GM19025 (cell line): Measurements from ENCODE around the gene GTPBP6.
A peak's percentile ranks its signal among the peaks of the same experiment; 100 is the strongest.
"Not testable (repeated sequence)": the region's sequence is repeated elsewhere in the genome, so short reads cannot be mapped to it uniquely, and the experiment has no call there.

ENCODE experiments used
- ATAC-seq: cut with Tn5 transposase; IDR thresholded peaks from one replicate; pipeline ENCODE4 v1.9.1; 2021; ENCODE audit warnings: mild to moderate bottlenecking, low read depth, moderate library complexity; ENCODE audit not compliant: unreplicated experiment

Gene GTPBP6

DNA sequence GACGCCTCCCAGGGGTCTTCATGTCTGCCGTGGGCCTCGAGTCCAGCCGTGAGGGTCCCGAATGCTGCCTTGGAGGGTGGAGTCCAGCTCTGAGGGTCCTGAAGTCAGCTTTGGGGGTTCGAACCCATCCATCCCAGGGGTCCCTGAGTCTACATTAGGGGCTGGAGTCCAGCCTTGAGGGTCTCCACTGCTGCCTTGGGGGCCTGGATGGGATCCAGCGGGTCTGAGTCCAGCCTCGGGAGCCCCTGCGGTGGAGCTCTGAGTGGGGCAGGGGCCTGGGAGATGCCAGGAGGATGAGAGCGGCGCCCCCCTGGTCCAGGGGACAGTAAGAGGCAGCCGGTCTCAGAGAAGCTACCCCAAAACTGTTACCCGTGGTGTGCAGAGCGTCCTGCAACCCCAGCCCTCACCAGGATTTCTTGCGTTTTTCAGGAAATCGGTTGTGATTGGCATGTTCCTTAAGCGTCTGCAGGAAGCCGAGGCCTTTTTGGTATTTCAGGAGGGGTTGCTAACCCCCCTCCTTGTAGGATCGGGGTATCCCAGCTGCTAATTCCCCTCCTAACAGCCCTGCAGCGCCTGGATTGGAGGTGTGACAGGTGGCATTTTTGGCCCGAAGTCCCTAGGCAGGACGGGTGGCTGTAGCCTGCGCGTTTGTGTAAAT, 1.7 kb upstream of the GTPBP6 start:
- no peak for ATAC-seq

DNA sequence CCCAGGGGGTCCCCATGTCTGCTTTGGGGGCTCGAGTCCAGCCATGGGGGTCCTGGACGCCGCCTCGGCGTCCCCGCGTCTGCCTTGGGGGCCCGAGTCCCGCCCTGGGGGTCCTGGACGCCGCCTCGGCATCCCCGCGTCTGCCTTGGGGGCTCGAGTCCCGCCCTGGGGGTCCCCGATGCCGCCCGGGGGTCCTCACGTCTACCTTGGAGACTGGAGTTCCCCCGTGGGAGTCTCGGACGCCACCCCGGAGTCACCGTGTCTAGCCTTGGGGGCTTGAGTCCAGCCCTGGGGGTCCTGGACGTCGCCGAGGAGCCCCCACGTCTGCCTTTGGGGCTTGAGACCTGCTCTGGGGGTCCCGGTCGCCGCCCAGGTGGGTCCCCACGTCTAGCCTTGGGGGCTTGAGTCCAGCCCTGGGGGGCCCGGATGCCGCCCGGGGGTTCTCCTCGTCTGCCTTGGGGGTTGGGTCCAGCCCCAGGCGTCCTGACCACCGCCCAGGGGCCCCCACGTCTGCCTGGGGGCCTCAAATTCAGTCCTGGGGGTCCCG, 1.1 kb upstream of the GTPBP6 start:
- ATAC-seq: no peak

DNA sequence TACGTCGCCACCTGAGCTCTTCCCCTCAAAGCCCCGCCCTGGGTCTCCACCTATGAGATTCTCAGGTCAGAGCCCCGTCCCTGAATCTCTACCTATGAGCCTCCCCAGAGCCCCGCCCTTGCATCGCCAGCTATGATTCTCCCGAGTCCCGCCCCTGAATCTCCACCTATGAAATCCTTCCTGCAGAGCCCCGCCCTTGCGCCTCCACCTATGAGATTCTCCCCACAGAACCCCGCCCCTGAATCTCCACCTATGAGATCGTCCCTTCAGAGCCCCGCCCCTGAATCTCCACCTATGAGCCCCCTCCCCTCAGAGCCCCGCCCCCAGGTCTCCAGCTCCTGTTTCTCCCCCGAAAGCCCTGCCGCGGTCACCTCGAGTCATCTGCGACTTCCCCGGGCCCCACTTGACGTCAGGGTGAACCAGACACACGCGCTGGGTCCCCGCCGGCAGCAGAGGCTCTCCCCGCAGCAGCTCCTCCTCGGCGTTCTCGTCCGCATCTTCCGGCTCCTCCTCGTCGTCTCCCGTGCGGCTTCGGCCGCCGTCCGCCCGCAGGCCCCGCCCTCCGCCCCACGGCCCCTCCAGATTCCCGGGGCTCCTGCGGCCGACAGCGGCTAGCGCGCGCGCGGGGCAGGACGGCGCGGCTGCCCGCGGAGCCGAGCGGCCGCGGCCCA, 393 bp downstream of the GTPBP6 start:
- peak; percentile 42 for ATAC-seq

DNA sequence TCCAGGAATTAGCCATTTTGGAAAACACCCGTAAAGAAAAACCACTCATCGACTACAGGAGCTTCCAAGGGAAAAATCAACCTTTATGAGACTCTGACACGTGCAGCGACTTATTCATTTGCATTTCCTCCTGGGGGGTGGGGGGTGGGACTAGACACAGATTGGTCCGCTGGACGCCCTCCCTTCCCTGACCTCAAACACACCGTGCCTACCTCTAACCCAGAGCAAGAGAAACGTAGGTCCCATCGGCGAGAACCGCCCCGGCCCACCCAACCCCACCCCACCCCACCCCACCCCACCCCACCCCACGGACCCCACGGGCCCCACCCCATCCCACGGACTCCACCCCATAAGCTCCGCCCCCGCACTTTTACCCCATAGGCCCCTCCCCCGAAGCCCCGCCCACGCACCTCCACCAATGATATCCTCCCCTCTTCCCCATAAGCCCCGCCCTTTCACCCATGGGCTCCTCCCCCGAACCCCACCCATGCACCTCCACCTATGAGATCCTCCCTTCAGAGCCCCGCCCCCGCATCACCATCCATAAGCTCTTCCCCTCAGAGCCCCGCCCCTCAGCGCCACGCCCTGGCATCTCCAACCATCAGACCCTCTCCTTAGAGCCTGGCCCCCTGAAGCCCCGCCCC, 1.1 kb downstream of the GTPBP6 start:
- no peak for ATAC-seq

DNA sequence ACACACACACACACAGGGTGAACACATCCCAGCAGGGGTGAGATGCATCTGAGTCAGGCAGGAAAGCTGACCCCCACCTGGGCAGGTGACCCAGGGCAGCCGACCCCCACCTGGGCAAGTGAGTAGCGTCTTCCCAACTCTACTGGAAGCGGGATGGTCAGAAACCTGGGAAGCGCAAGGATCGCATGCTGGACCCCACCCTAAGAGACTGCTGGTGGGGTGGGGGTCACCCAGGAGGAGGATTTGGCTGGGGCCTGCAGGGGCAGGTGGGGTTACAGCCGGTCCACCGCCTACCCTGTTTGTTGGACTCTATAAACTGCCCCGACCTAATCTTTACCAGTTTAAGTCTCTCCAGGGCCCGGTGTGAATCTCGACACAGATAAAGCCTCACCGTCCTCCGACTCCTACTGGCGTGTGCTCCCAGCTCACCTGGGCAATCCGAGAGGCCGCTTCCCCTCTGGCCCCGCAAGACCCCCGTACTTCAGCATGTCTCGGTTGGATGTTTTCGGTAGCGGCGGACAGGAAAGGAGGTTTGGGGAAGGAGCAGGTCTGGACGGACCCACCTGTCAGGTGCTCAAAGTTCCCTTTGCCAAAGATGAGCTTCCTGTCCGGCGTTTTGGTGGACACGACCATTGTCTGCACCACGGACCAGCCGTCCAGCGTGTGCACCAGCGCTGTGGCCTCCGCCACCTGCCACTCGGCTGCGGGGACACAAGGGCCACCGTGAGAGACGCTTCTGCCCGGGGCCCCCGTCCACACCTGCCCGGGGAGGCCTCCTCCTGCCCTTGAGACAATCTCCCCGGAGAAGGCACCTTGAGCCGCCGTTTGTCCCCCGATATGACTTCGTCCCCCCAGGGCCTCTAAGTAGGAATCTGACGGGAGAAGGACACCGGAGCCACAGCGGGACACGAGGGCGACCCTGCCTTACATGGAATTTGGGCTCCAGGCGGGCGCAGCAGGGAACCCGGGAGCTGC, 2.0 kb downstream of the GTPBP6 start:
- no peak for ATAC-seq

DNA sequence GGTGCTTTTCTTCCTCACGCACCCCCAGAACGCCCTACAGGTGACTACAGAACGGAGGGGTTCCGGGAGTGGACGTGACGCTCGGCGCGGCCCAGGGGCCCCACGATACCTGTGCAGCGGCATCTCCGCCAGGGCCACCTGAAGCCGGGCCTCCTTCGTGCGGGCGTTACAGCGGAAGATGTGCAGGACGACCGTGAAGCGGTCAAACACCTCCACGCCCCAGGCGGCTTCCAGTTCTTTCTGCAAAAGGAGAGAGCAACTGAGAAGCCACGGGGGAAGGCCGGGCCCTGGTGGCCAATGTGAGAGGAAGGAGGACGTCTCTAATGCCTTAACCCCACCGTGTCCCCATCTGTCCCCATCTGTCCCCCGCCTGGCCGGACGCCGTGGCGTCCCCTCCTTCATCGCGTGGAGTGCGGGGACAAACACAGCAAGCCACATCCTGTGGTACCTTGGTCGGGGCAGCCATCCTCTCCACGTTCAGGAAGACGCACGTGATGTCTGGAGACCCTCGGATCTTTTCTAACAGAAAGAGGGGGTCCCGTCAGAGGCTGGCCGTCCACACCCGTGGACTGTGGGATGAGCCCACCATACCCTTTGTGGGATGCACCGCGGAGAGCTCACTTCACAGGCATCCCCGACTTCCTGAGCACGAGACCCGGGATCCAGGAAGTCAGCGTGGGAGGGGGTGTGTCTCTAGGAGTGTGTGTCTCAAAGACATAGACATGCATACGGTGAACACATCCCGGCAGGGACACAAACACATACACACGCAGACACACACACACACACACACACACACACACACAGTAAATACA, 3.6 kb downstream of the GTPBP6 start:
- ATAC-seq: no peak

DNA sequence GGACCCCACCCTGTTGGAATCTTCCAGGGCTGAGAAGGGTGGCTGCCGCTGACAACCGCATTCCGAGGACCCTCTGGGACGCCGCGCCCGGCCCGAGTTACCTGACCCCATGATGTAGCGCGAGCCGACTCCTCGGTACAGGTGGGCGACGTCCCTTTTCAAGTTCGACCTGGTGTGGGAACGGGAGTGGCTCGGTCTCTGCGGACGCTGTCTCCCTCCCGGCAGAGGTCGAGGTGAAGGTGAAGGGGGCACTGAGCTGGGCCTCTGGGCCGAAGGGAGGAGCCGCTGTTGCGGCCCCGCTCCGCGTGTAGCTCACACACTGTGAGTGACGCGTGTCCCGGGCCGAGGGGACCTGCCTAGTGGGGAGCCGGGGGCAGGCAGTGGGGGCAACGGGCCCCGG, 4.5 kb downstream of the GTPBP6 start:
- no peak for ATAC-seq

DNA sequence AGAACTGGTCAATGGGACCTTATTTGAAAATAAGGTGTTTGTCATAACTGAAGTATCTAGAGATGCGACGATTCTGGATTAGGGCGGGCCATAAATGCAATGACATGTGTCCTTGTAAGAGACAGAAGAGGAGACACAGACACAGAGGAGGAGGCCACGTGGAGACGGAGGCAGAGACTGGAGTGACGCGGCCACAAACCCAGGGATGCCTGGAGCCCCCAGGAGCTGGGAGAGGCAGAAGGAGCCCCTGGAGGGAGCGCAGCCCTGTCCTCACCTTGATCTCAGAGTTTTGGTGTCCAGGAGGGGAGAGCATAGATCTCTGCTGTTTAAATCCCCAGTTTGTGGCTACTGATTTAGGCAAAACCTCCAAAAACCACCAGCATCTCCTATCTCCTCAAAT, 5.0 kb downstream of the GTPBP6 start:
- ATAC-seq: no peak

DNA sequence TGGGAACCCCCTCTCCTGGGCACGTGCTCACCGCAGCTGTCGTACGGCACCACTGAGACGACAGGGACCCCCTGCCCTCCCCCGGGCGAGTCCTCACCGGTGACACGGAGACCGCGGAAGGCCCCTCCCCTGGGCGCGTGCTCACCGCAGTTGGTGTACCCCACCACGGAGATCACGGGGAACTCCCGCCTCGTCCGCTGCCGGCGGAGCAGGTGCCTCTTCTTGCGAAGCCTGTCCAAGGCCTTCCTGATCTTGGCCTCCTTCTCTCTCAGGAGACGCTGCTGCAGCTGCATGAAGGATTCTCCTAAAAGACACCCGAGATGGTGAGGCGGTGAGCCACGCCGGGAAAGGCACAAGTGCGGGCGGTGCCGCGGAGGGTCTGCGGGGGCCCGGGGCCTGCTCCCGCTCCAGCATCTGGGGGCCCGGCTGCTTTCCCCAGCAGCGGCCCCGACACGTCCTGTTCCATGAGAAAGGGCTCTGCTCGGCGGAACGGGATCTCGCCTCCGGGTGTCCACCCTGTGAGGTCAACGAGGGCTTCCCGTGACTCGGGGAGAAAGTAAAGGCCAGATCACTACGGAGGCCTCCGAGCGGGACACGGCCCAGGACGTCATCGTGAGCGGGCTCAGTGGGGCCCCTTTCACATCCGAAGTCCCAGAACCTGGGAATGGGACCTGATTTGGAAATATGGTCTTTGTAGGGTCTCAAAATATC, 5.8 kb downstream of the GTPBP6 start:
- ATAC-seq: no peak

DNA sequence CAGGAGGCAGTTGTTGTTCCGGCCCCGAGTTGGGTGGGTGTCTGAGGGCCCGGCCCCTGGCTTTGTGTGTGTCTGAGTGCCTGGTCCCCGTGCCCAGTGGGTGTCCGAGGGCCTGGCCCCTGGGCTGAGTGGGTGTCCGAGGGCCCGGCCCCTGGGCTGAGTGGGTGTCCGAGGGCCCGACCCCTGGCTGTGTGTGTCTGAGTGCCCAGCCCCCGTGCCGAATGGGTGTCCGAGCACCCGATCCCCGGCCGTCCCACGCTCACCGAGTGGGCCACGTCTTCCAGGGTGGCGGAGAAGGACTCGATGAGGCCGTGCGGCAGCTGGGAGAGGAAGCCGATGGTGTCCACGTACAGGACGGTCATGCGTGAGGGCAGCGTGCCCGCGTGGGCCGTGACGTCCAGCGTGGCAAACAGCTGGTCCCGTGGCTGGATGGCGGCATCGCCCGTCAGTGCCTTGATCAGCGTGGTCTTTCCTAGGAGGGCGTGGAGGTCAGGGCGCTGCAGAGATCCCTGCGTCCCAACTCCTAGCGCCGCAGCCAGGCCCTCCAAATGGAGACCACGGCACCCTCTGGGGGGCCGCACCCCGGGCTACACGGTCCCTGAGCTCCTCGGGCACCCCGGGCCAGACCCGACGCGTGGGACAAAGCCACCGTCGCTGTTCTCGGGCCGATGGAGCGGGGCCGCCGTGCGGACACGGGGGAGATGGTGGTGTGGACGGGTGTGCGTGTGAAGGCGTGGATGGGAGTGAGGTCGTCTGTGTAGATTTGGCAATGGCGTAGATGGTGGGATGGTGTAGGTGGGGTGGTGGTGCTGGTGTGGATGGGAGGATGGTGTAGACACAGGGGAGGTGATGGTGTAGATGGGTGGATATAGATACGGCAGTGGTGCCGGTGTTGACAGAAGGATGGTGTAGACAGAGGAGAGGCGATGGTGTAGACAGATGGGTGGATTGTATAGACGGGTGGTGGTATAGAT, 7.2 kb downstream of the GTPBP6 start:
- no peak for ATAC-seq

DNA sequence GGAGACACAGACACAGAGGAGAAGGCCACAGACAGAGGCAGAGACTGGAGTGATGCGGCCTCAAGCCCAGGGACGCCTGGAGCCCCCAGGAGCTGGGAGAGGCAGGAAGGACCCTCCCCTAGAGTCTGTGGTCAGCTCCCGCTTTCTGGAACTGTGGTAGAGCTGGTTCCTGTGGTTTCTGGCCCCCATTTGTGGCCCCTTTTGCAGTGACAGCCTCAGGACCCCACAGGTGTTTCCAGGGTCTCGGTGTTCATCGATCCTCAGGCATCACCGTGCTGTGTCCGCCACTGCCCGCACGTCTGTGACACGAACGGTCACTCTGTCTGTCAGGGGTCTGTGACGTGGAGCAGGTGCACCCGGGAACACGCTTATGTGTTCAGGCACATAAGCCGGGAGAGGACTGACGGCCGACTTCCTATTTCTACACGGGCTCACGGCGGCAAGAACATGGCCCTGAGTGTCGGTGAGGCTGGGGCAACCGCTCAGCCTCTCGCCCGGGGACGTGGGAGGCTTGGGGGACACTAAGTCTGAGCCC, 7.9 kb downstream of the GTPBP6 start:
- ATAC-seq: no peak

DNA sequence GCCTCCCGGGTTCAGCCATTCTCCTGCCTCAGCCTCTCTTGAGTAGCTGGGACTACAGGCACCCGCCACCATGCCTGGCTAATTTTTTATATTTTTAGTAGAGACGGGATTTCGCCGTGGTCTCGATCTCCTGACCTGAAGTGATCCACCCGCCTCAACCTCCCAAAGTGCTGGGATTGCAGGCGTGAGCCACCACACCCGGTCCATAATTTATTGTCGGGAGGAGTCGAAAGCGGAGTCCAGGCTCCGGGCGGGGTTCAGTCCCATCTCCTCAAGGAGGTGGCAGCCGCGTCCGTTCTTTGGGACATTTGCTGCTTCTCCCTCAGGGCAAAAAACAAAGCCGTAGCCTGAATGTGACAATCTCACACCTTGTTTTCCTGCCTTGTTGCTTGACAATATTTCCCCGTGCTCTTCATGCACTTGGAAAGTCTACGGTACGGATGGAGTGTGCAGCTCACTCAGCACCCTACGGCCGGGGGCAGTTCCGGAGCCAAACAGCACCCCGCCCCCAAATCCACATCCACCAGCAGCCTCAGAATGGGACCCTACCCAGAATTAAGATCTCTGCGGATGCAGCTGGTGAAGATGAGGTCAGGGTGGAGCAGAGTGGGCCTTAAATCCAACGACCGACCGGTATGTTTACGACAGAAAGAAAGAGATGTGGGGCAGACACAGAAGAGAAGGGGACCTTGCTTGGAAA, 9.6 kb downstream of the GTPBP6 start:
- no peak for ATAC-seq

DNA sequence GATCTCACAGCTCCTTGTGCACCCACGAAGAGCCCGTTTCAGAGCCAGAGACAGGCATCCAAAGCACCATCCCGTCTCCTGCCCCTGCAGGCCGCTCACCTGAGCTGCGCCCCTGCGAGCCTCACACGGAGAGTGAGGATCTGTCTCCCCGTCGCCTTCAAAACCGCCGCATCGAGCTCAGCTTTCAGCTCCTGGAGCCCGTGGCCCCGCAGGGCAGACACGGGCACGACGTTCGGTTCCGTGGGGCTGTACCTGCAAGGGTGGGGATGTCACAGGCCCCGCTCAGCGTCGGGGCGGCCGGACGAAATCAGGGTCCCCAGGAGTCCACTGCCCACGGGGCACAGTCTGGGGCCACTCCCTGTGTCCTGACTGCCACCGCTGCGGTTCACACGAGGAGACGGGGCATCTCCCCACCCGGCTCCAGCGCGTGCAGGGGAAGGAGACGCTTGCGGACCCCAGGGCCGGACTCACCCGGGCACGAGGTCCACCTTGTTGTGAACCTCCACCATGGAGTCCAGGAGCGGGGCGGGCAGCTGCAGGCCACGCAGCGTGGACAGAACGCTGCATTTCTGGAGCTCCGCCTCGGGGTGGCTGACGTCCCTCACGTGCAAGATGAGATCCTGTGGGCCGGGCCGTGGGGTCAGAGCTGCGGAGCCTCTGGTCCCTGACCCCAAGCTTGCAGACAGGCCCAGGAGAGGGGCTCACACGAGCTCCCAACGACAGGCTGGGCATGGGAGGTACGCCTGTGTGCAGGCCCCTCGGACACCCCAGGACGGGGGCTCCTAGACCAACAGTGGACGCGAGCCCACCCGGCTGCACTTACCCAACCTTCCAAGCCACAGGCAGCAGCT, 11.1 kb downstream of the GTPBP6 start:
- ATAC-seq: no peak

DNA sequence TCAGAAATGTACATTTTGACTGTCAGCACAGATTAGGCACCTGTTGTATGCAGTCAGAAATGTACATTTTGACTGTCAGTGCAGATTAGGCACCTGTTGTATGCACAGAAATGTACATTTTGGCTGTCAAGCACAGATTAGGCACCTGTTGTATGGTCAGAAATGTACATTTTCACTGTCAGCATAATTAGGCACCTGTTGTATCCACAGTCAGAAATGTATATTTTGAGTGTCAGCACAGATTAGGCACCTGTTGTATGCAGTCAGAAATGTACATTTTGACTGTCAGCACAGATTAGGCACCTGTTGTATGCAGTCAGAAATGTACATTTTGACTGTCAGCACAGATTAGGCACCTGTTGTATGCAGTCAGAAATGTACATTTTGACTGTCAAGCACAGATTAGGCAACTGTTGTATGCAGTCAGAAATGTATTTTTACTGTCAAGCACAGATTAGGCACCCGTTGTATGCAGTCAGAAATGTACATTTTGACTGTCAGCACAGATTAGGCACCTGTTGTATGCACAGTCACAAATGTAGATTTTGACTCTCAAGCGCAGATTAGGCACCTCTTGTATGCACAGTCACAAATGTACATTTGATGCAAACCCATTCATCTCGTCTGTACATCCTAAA, 11.9 kb downstream of the GTPBP6 start:
- ATAC-seq: not testable (repeated sequence)

DNA sequence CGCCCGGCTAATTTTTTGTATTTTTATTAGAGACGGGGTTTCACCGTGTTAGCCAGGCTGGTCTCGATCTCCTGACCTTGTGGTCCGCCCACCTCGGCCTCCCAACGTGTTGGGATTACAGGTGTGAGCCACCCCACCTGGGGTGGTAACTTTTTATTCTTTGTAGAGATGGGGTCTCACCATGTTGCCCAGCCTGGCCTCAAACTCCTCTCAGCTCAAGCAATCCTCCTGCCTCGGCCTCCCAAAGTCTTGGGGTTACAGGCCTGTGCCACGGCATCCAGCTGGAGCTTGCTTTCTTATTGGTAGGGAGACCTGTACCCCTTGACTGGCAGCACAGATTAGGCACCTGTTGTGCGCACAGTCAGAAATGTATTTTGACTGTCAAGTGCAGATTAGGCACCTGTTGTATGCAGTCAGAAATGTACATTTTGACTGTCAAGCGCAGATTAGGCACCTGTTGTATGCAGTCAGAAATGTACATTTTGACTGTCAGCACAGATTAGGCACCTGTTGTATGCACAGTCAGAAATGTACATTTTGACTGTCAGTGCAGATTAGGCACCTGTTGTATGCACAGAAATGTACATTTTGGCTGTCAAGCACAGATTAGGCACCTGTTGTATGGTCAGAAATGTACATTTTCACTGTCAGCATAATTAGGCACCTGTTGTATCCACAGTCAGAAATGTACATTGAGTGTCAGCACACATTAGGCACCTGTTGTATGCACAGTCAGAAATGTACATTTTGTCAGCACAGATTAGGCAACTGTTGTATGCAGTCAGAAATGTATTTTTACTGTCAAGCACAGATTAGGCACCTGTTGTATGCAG, 12.6 kb downstream of the GTPBP6 start:
- ATAC-seq: not testable (repeated sequence)
